Effector CD8-positive, alpha-beta T cell (primary cell): ENCODE measurements around the gene SH2B3.
A peak's percentile ranks its signal among the peaks of the same experiment; 100 is the strongest.

Experiments used
- DNase-seq: peaks from one replicate; lab custom pipeline; 2025; lab: John Stamatoyannopoulos, UW

SH2B3 gene

GRCh38 chr12:111444314-111444924, 38.7 kb downstream of the SH2B3 start:
- no peak for DNase-seq

GRCh38 chr12:111444925-111445725, 39.4 kb downstream of the SH2B3 start:
- peak; percentile 30 for DNase-seq

- DNase-seq = no peak
These were observed 40.2 kb downstream of the SH2B3 start for GRCh38 chr12:111445726-111446581.

- no peak for DNase-seq
These were observed 41.2 kb downstream of the SH2B3 start for GRCh38 chr12:111446631-111447570.

- DNase-seq = no peak
These were observed 42.0 kb downstream of the SH2B3 start for GRCh38 chr12:111447571-111448265.

- DNase-seq = no peak
These were observed 42.6 kb downstream of the SH2B3 start for GRCh38 chr12:111448266-111448830.

- no peak for DNase-seq
These were observed 43.4 kb downstream of the SH2B3 start for GRCh38 chr12:111448846-111449790.

GRCh38 chr12:111450676-111451075, 45.0 kb downstream of the SH2B3 start:
- no peak for DNase-seq

- no peak for DNase-seq
These were observed 45.5 kb downstream of the SH2B3 start for GRCh38 chr12:111451232-111451631.

- DNase-seq = no peak
These were observed 46.0 kb downstream of the SH2B3 start for GRCh38 chr12:111451649-111452129.

- DNase-seq = no peak
These were observed 47.6 kb downstream of the SH2B3 start for GRCh38 chr12:111453071-111453989.

GRCh38 chr12:111454311-111454710, 48.6 kb downstream of the SH2B3 start:
- DNase-seq = no peak

- DNase-seq = no peak
These were observed 49.2 kb downstream of the SH2B3 start for GRCh38 chr12:111454716-111455447.

GRCh38 chr12:111455448-111456320, 50.0 kb downstream of the SH2B3 start:
- no peak for DNase-seq

GRCh38 chr12:111457071-111457470, 51.3 kb downstream of the SH2B3 start:
- DNase-seq = no peak

GRCh38 chr12:111457577-111457976, 51.9 kb downstream of the SH2B3 start:
- DNase-seq = no peak
